Breast epithelium (tissue), 3 donors: ENCODE data around the gene PUM2.

Experiments
- POLR2A ChIP-seq: fragments of 450-650 bp; IDR thresholded peaks from one replicate; pipeline ENCODE4 v1.6.1; 2016; ENCODE audit warnings: antibody characterized with exemption, mild to moderate bottlenecking, moderate library complexity
- TF ChIP-seq, protein P1 (sequence below), 3 donors: fragments of 450-650 bp; IDR thresholded peaks; one replicate each; pipeline ENCODE4 v1.5.1; 2016 to 2017; ENCODE audit warnings: antibody characterized with exemption in 3 of 3, mild to moderate bottlenecking in 3 of 3, moderate library complexity in 3 of 3

DNA sequence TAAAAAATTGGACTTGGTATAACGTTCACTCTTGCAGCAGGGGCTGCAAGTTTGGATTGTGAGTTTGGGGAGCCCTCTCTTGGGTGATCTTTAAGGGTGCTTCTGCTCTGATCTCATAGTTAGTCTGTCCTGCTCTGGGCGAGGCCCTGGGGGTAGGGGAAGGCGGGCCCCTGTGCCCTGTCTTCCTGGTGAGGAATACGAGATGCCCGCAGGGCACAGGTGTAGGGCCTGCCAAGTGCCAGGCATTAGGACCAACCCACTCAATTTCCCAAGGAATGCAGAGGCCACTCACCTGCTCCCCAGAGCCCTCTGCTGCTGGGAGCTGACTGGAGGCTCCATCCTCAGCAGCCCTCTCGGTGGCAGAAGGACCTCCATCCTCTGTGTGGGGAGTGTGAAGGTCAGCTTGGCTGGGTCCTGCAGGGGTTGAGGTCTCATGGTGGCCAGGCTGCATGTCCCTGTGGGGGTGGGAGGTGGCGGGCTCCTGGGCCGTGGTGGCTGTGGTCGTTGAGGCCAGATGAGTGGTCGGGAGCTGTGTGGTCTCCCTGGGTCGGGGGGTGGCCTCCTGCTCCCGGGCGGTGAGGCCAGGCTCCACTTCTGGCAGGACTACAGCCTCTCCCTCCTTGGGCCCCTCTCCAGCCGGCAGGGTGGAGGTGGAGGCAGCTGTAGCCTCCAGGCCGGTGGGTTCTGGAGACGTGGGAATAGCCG is 147.0 kb downstream of the PUM2 start:
- TF ChIP-seq, protein P1, sequence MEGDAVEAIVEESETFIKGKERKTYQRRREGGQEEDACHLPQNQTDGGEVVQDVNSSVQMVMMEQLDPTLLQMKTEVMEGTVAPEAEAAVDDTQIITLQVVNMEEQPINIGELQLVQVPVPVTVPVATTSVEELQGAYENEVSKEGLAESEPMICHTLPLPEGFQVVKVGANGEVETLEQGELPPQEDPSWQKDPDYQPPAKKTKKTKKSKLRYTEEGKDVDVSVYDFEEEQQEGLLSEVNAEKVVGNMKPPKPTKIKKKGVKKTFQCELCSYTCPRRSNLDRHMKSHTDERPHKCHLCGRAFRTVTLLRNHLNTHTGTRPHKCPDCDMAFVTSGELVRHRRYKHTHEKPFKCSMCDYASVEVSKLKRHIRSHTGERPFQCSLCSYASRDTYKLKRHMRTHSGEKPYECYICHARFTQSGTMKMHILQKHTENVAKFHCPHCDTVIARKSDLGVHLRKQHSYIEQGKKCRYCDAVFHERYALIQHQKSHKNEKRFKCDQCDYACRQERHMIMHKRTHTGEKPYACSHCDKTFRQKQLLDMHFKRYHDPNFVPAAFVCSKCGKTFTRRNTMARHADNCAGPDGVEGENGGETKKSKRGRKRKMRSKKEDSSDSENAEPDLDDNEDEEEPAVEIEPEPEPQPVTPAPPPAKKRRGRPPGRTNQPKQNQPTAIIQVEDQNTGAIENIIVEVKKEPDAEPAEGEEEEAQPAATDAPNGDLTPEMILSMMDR (IDR thresholded peaks at IDR 0.05) = no peak
- no peak for TF ChIP-seq POLR2A
